GM12878 (cell line): Measurements from ENCODE around the gene DOCK2. TPM values are rescaled to one million over a fixed set of nuclear protein-coding genes. Genes with fewer than 3 reads are reported as not detected.

Experiments used
- ATAC-seq: fragments of 200-7000 bp; cut with Tn5 transposase; 3 replicates; pipeline ENCODE4 v1.9.1; 2020; ENCODE audit warnings: mild to moderate bottlenecking, moderate library complexity
- BruUV-seq: library from RNA; stranded (reverse); fragments of 400-500 nt; replicated peaks from 2 replicates; lab custom pipeline; 2021; lab: Mats Ljungman, UMichigan
- CTCF ChIA-PET: fragments of 300-600 bp; sonication (Branson Sonifier 250); formaldehyde crosslinking; extraction: SDS; loops from one replicate; lab custom pipeline; 2021; ENCODE audit warnings: inconsistent platforms; lab: Yijun Ruan, JAX
- POLR2A ChIA-PET: fragments of 350-600 bp; formaldehyde crosslinking; extraction: SDS; loops from one replicate; lab custom pipeline; 2021; ENCODE audit warnings: inconsistent platforms; lab: Charles Lee
- RAD21 ChIA-PET: fragments of 300-600 bp; sonication (Branson Sonifier 250); formaldehyde crosslinking; loops from one replicate; lab custom pipeline; 2023; ENCODE audit warnings: antibody characterized with exemption; ENCODE audit not compliant: unreplicated experiment; lab: Charles Lee
- SMC1A ChIA-PET: fragments of 300-600 bp; sonication (Branson Sonifier 250); formaldehyde crosslinking; loops from one replicate; lab custom pipeline; 2023; ENCODE audit not compliant: unreplicated experiment, uncharacterized antibody; lab: Charles Lee
- DNase-seq: peaks from one replicate; pipeline ENCODE4 v3.0.0-alpha.2; 2011; ENCODE audit warnings: low read depth, low spot score
- FAIRE-seq: peaks from 3 replicates; lab custom pipeline; 2011; peaks lifted over from hg19 to GRCh38; lab: Jason Lieb, UNC
- H2AFZ ChIP-seq: 2 replicates; pipeline ENCODE4 v1.6.0; 2011; ENCODE audit warnings: low read depth, low read length, control low read depth; ENCODE audit not compliant: control insufficient read depth
- H3K27ac ChIP-seq: 2 replicates; pipeline ENCODE4 v1.5.1; 2011; ENCODE audit warnings: control low read depth; ENCODE audit not compliant: control insufficient read depth, insufficient read depth
- H3K27me3 ChIP-seq, 2 experiments: replicated peaks in 1 of 2; 2 replicates each; pipeline versions ENCODE4 v1.6.0 to v1.6.1; 2011; ENCODE audit warnings: low read length in 1 of 2; ENCODE audit not compliant: control insufficient read depth in 2 of 2, insufficient read depth in 2 of 2
- H3K36me3 ChIP-seq, 2 experiments: 2 replicates each; pipeline ENCODE4 v1.5.1; 2011; ENCODE audit warnings: low read length in 1 of 2; ENCODE audit not compliant: control insufficient read depth in 2 of 2, insufficient read depth in 2 of 2
- H3K4me1 ChIP-seq: 2 replicates; pipeline ENCODE4 v1.6.1; 2011; ENCODE audit warnings: mild to moderate bottlenecking, low read length, moderate library complexity, mixed read lengths; ENCODE audit not compliant: control insufficient read depth, insufficient read depth
- H3K4me2 ChIP-seq: 2 replicates; pipeline ENCODE4 v1.6.0; 2011; ENCODE audit warnings: control low read depth; ENCODE audit not compliant: control insufficient read depth, insufficient read depth
- H3K4me3 ChIP-seq: fragments of 200-600 bp; sonication (generic); 2 replicates; pipeline ENCODE4 v1.5.1; 2016
- H3K79me2 ChIP-seq: 2 replicates; pipeline ENCODE4 v1.6.0; 2011; ENCODE audit warnings: low read length; ENCODE audit not compliant: control insufficient read depth, insufficient read depth
- H3K9ac ChIP-seq: 2 replicates; pipeline ENCODE4 v1.8.0; 2011; ENCODE audit warnings: low read length, control low read depth, mixed read lengths; ENCODE audit not compliant: control insufficient read depth, insufficient read depth
- H3K9me3 ChIP-seq: replicated peaks from 3 replicates; pipeline ENCODE4 v1.5.1; 2011; ENCODE audit warnings: mild to moderate bottlenecking, low read length; ENCODE audit not compliant: control insufficient read depth, insufficient read depth
- H4K20me1 ChIP-seq: 2 replicates; pipeline ENCODE4 v1.6.0; 2011; ENCODE audit not compliant: control insufficient read depth, insufficient read depth
- BCL11A ChIP-seq: IDR thresholded peaks from 2 replicates; pipeline ENCODE4 v1.6.1; 2011; ENCODE audit warnings: low read depth, low read length
- HDAC6 ChIP-seq: fragments of 200-600 bp; sonication (generic); IDR thresholded peaks from one replicate; pipeline ENCODE4 v1.8.0; 2017; ENCODE audit warnings: antibody characterized with exemption; ENCODE audit not compliant: unreplicated experiment
- HDGF ChIP-seq: fragments of 450-650 bp; IDR thresholded peaks from 2 replicates; pipeline ENCODE4 v1.6.1; 2016; ENCODE audit warnings: antibody characterized with exemption
- NR2C2 ChIP-seq: IDR thresholded peaks from 2 replicates; pipeline ENCODE4 v1.6.1; 2011; ENCODE audit warnings: borderline replicate concordance, low read depth; ENCODE audit not compliant: control insufficient read depth, insufficient read length
- SMC3 ChIP-seq: IDR thresholded peaks from 2 replicates; pipeline ENCODE4 v1.6.1; 2011; ENCODE audit warnings: low read length, improper control_type of control experiment, borderline replicate concordance
- SPI1 ChIP-seq: IDR thresholded peaks from 2 replicates; pipeline ENCODE4 v1.6.1; 2011; ENCODE audit warnings: low read depth, mild to moderate bottlenecking, low read length, moderate library complexity, borderline replicate concordance; ENCODE audit not compliant: insufficient read depth
- YBX1 ChIP-seq: fragments of 450-650 bp; IDR thresholded peaks from 2 replicates; pipeline ENCODE4 v1.6.1; 2016; ENCODE audit warnings: antibody characterized with exemption
- ZNF207 ChIP-seq: fragments of 450-650 bp; IDR thresholded peaks from 2 replicates; pipeline ENCODE4 v1.6.1; 2014; ENCODE audit warnings: antibody characterized with exemption, mild to moderate bottlenecking, borderline replicate concordance
- ZSCAN29 ChIP-seq: fragments of 450-650 bp; IDR thresholded peaks from 2 replicates; pipeline ENCODE4 v1.6.1; 2017; ENCODE audit warnings: mild to moderate bottlenecking, moderate library complexity
- WGBS: methylation state at CpG from one replicate; pipeline ENCODE4 v1.1.6; 2016; ENCODE audit warnings: low lambda C conversion rate; ENCODE audit not compliant: insufficient replicate concordance, insufficient coverage; ENCODE audit errors: missing lambda C conversion rate; 5-methylcytosine and 5-hydroxymethylcytosine counted together
- in situ Hi-C: fragments of 300-500 bp; cut with MboI; formaldehyde crosslinking; loops from 9 replicates; pipeline ENCODE4 v1.14.3; 2018; ENCODE audit warnings: mixed read lengths
- intact Hi-C: fragments of 100-400 bp; cut with micrococcal nuclease; formaldehyde crosslinking; loops from one replicate; pipeline ENCODE4 v1.14.2; 2022; ENCODE audit not compliant: unreplicated experiment
- polyA plus RNA-seq, 11 experiments: library from polyadenylated mRNA; depleted of rRNA in 4 of 11; unstranded in 6 of 11; stranded (reverse) in 5 of 11; fragments of >200 nt; fragmentation: Nextera tagmentation in 4 of 11; fragmentation: Illumina TruSeq in 1 of 11; extraction: Ambion mirVana in 4 of 11; extraction: Trizol in 1 of 11; gene quantifications; 1 replicate in 1 of 11; 2 replicates in 10 of 11; pipeline versions ENCODE4 v1.2.1 to v1.2.3, GENCODE V29; 2011 to 2016; ENCODE audit warnings: inconsistent platforms in 2 of 11, missing spikeins in 2 of 11, low read depth in 1 of 11
- total RNA-seq, 4 experiments: library from RNA; depleted of rRNA in 3 of 4; stranded (reverse); fragments of >200 nt in 3 of 4; fragmentation: Illumina TruSeq in 1 of 4; extraction: Trizol in 1 of 4; gene quantifications; 2 replicates each; pipeline versions ENCODE4 v1.2.1 to v1.2.3, GENCODE V29; 2013 to 2021
- TF ChIP-seq, protein P1 (sequence below): fragments of 450-650 bp; formaldehyde crosslinking; IDR thresholded peaks from 2 replicates; pipeline ENCODE4 v1.4.0; 2020; ENCODE audit warnings: mild to moderate bottlenecking, moderate library complexity
- TF ChIP-seq, protein P2 (sequence below): IDR thresholded peaks from 2 replicates; pipeline ENCODE4 v1.6.1; 2011; ENCODE audit warnings: mild to moderate bottlenecking, low read depth, low read length, moderate library complexity; ENCODE audit not compliant: insufficient replicate concordance
- TF ChIP-seq, protein P3 (sequence below): fragments of 450-650 bp; IDR thresholded peaks from 2 replicates; pipeline ENCODE4 v1.6.1; 2018; ENCODE audit warnings: mild to moderate bottlenecking, low read depth, moderate library complexity; ENCODE audit not compliant: partially characterized antibody
- TF ChIP-seq, protein P4 (sequence below): IDR thresholded peaks from 2 replicates; pipeline ENCODE4 v1.6.1; 2012; ENCODE audit warnings: low read depth, low read length, improper control_type of control experiment
- TF ChIP-seq, protein P5 (sequence below): fragments of 450-650 bp; IDR thresholded peaks from 2 replicates; pipeline ENCODE4 v1.6.1; 2017; ENCODE audit warnings: mild to moderate bottlenecking

DOCK2 gene
- total and polyA plus RNA-seq, 10 of the 15 experiments (the other 5 are each of a cell fraction or from before 2014, with no cell fraction given) = 34.2 to 192 (median 118) TPM

DNA sequence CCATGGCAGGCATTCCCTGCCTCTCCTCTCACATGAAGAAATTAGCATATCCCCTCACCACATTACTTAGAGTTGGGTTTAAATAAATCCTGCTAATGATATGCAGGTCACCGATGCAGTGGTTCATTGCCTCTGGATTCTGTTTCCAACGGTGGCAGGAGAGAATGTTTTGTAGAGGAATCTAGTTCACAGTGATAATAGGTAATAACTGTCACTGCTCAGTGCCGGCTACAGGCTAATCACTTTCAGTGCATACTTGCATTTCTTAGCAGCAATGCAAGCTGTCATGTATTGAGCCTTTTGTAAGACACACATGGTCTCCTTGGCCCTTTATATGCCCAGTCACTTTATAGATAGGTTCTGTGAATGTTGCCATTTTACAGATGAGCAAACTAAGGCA, 402.8 kb downstream of the DOCK2 start:
- H3K4me3 ChIP-seq = no peak overlapping the region
- no peaks in the 10 kb centered on the region for H3K4me1 ChIP-seq
- no TSS peak for BruUV-seq
- ChIA-PET SMC1A (interaction anchor here (1.7 kb wide), 1 partner anchor 17 kb away, joined by 4 read pairs; no protein-coding TSS in a partner anchor), RAD21 (no interaction called here), POLR2A (no interaction called here), CTCF (no interaction called here)
- no peak overlapping the region for H3K4me2 ChIP-seq
- WGBS = 75% methylated on average over 3 of the region's 3 CpGs
- no peaks in the 10 kb centered on the region for H3K27me3 ChIP-seq
- TF ChIP-seq BCL11A (no peak), ZSCAN29 (no peak), NR2C2 (no peak), ZNF207 (no peak), SMC3 (no peak), HDAC6 (no peak), YBX1 (no peak), HDGF (no peak), SPI1 (no peak)
- TF ChIP-seq, protein P1, sequence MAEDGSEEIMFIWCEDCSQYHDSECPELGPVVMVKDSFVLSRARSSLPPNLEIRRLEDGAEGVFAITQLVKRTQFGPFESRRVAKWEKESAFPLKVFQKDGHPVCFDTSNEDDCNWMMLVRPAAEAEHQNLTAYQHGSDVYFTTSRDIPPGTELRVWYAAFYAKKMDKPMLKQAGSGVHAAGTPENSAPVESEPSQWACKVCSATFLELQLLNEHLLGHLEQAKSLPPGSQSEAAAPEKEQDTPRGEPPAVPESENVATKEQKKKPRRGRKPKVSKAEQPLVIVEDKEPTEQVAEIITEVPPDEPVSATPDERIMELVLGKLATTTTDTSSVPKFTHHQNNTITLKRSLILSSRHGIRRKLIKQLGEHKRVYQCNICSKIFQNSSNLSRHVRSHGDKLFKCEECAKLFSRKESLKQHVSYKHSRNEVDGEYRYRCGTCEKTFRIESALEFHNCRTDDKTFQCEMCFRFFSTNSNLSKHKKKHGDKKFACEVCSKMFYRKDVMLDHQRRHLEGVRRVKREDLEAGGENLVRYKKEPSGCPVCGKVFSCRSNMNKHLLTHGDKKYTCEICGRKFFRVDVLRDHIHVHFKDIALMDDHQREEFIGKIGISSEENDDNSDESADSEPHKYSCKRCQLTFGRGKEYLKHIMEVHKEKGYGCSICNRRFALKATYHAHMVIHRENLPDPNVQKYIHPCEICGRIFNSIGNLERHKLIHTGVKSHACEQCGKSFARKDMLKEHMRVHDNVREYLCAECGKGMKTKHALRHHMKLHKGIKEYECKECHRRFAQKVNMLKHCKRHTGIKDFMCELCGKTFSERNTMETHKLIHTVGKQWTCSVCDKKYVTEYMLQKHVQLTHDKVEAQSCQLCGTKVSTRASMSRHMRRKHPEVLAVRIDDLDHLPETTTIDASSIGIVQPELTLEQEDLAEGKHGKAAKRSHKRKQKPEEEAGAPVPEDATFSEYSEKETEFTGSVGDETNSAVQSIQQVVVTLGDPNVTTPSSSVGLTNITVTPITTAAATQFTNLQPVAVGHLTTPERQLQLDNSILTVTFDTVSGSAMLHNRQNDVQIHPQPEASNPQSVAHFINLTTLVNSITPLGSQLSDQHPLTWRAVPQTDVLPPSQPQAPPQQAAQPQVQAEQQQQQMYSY = no peak
- TF ChIP-seq, protein P2, sequence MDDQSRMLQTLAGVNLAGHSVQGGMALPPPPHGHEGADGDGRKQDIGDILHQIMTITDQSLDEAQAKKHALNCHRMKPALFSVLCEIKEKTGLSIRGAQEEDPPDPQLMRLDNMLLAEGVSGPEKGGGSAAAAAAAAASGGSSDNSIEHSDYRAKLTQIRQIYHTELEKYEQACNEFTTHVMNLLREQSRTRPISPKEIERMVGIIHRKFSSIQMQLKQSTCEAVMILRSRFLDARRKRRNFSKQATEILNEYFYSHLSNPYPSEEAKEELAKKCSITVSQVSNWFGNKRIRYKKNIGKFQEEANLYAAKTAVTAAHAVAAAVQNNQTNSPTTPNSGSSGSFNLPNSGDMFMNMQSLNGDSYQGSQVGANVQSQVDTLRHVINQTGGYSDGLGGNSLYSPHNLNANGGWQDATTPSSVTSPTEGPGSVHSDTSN = no peak
- TF ChIP-seq, protein P3, sequence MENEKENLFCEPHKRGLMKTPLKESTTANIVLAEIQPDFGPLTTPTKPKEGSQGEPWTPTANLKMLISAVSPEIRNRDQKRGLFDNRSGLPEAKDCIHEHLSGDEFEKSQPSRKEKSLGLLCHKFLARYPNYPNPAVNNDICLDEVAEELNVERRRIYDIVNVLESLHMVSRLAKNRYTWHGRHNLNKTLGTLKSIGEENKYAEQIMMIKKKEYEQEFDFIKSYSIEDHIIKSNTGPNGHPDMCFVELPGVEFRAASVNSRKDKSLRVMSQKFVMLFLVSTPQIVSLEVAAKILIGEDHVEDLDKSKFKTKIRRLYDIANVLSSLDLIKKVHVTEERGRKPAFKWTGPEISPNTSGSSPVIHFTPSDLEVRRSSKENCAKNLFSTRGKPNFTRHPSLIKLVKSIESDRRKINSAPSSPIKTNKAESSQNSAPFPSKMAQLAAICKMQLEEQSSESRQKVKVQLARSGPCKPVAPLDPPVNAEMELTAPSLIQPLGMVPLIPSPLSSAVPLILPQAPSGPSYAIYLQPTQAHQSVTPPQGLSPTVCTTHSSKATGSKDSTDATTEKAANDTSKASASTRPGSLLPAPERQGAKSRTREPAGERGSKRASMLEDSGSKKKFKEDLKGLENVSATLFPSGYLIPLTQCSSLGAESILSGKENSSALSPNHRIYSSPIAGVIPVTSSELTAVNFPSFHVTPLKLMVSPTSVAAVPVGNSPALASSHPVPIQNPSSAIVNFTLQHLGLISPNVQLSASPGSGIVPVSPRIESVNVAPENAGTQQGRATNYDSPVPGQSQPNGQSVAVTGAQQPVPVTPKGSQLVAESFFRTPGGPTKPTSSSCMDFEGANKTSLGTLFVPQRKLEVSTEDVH = no peak
- TF ChIP-seq, protein P4, sequence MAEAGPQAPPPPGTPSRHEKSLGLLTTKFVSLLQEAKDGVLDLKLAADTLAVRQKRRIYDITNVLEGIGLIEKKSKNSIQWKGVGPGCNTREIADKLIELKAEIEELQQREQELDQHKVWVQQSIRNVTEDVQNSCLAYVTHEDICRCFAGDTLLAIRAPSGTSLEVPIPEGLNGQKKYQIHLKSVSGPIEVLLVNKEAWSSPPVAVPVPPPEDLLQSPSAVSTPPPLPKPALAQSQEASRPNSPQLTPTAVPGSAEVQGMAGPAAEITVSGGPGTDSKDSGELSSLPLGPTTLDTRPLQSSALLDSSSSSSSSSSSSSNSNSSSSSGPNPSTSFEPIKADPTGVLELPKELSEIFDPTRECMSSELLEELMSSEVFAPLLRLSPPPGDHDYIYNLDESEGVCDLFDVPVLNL = no peak
- TF ChIP-seq, protein P5, sequence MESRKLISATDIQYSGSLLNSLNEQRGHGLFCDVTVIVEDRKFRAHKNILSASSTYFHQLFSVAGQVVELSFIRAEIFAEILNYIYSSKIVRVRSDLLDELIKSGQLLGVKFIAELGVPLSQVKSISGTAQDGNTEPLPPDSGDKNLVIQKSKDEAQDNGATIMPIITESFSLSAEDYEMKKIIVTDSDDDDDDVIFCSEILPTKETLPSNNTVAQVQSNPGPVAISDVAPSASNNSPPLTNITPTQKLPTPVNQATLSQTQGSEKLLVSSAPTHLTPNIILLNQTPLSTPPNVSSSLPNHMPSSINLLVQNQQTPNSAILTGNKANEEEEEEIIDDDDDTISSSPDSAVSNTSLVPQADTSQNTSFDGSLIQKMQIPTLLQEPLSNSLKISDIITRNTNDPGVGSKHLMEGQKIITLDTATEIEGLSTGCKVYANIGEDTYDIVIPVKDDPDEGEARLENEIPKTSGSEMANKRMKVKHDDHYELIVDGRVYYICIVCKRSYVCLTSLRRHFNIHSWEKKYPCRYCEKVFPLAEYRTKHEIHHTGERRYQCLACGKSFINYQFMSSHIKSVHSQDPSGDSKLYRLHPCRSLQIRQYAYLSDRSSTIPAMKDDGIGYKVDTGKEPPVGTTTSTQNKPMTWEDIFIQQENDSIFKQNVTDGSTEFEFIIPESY = no peak
- no peaks in the 10 kb centered on the region for H3K79me2 ChIP-seq
- DNase-seq (no peak), FAIRE-seq (no peak), ATAC-seq (no peak)
- H4K20me1 ChIP-seq = no peaks in the 10 kb centered on the region
- H3K27ac ChIP-seq = no peak overlapping the region
- no peak overlapping the region for H3K9ac ChIP-seq
- no peaks in the 10 kb centered on the region for H3K9me3 ChIP-seq
- in situ Hi-C loops (no loop called here), intact Hi-C loops (no loop called here)
- H2AFZ ChIP-seq = no peak overlapping the region
- H3K36me3 ChIP-seq = peaks cover 13 to 47% of the 10 kb centered on the region in 2 experiments
